BLaER1 treated with 17β-estradiol and CSF1 and Interleukin-3, amounts not matched to agents 10 nM and 100 nM (cell line): ENCODE data around the gene TSPAN14.

Source experiments
- H3K27ac ChIP-seq, 11 experiments: shearing (Covaris generic); formaldehyde crosslinking; 2 replicates each; pipeline ENCODE4 v1.8.1; 2022
- H3K27me3 ChIP-seq, 11 experiments: shearing (Covaris generic); formaldehyde crosslinking; 2 replicates each; pipeline ENCODE4 v1.8.1; 2022
- H3K36me3 ChIP-seq, 11 experiments: shearing (Covaris generic); formaldehyde crosslinking; 2 replicates each; pipeline ENCODE4 v1.8.1; 2022
- H3K4me1 ChIP-seq, 10 experiments: shearing (Covaris generic); formaldehyde crosslinking; 2 replicates each; pipeline ENCODE4 v1.8.1; 2022
- H3K4me2 ChIP-seq, 11 experiments: shearing (Covaris generic); formaldehyde crosslinking; 2 replicates each; pipeline ENCODE4 v1.8.1; 2022
- H3K4me3 ChIP-seq, 10 experiments: shearing (Covaris generic); formaldehyde crosslinking; 2 replicates each; pipeline ENCODE4 v1.8.1; 2022
- H3K9ac ChIP-seq, 11 experiments: shearing (Covaris generic); formaldehyde crosslinking; 2 replicates each; pipeline ENCODE4 v1.8.1; 2022
- H3K9me3 ChIP-seq, 11 experiments: shearing (Covaris generic); formaldehyde crosslinking; replicated peaks in 1 of 11; 2 replicates each; pipeline ENCODE4 v1.8.1; 2022
- H4K20me1 ChIP-seq, 11 experiments: shearing (Covaris generic); formaldehyde crosslinking; 2 replicates each; pipeline ENCODE4 v1.8.1; 2022
- Cebpa-rat ChIP-seq, 11 experiments: shearing (Covaris generic); IDR thresholded peaks; 2 replicates each; pipeline ENCODE4 v1.8.1; 2022

The TSPAN14 gene

DNA sequence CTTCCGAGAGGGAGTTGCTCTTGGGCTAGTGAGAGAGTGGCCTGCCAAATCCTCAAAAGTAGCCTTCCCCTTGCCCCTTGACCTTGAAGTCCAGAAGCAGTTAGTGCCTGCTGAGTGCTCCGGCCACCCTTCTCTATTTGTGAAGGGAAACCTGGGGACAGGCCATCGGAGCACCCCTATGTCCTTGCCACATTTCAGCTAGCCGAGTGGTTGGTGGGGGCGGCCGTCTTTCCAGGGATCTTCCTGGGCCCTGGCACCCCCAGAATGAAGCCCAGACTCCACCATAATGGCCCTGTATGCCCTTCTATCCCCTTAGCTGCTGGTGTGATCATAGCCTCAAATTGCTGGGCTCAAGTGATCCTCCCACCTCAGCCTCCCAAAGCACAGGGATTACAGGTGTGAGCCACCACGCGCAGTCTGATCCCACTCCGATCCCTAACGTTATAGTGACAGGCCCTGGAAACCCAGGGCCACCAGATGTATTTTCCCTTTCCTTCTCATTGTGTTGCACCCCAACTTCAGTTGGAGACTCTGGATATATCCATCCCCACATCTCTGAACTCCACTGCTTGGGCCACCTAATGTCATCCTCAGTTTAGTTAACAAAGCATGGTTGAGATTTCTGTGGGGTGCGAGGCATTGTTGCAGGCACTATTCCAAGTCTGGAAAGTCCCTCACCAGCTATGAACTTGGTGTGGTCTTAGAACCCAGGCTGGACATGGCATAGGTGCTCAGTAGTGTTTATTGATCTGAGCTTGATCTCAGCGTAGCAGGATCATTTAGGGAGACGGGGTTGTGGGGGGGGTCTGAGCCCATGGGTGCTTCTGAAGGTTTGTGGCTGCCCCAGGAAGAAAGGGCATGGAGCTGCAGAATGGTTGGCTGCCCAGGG, 1.6 kb downstream of the TSPAN14 start:
- Histone ChIP-seq H3K9me3 (peaks cover 8 to 21% (median 12%) of the 10 kb centered on the region in 11 experiments), H3K9ac (peak overlapping the region; percentile 99 to 100 (median 100)), H3K27me3 (no peaks in the 10 kb centered on the region), H3K4me3 (peak overlapping the region; percentile 98 to 100 (median 100)), H3K36me3 (peaks cover 0 to 52% (median 16%) of the 10 kb centered on the region in 11 experiments; a peak in 16 of 22 replicates), H3K4me1 (peaks cover 63 to 80% (median 74%) of the 10 kb centered on the region in 10 experiments), H4K20me1 (peaks cover 55 to 64% (median 58%) of the 10 kb centered on the region in 11 experiments), H3K4me2 (peak overlapping the region; percentile 93 to 100 (median 99)), H3K27ac (peak overlapping the region; percentile 96 to 100 (median 98))
- no peak for TF ChIP-seq Cebpa-rat (IDR thresholded peaks at IDR 0.05)

DNA sequence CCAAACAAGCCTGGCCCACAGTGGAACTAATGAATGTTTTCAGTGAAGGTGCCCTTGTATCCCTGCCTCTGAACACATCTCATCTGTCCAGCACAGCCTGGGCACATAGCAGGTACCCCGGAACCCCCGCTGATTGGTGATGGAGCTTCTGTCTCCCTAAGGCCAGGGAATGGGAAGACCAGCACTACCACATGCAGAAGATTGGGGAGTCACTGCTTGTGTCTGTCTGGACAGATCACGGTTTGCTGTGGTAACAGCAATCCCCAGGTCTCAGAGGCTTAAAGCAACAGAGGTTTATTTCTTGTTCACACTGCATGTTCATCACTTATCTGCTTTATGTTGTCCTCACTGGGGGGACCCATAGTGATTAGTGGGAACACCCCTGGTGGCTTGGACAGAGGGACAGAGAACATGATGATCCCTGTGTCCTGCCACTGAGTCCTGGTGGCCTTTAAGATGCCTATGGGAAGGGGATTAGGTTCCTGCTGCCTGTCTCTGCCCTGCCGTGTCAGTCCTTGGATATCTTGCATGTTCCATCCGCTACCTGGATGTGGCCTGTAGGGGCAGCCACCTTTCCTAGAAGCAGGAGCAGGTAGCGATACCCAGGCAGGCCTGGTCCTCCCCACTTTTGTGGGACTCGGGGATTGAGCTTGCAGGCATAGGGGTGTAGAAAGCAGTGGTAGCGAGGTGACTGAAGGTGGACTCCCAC, 3.6 kb downstream of the TSPAN14 start:
- peaks cover 0 to 65% (median 25%) of the 10 kb centered on the region in 11 experiments; a peak in 16 of 22 replicates for H3K36me3 ChIP-seq
- peaks cover 0 to 1% (median 0%) of the 10 kb centered on the region in 11 experiments; a peak in 2 of 22 replicates for H3K9me3 ChIP-seq
- peaks cover 62 to 83% (median 76%) of the 10 kb centered on the region in 10 experiments for H3K4me1 ChIP-seq
- peak overlapping the region; percentile 33 to 100 (median 85); a peak in 21 of 22 replicates for H3K27ac ChIP-seq
- H3K4me3 ChIP-seq: peak overlapping the region; percentile 29 to 100 (median 100)
- peak overlapping the region; percentile 93 to 100 (median 99) for H3K4me2 ChIP-seq
- peak overlapping the region; percentile 76 to 100 (median 99) for H3K9ac ChIP-seq
- no peak for TF ChIP-seq Cebpa-rat (IDR thresholded peaks at IDR 0.05)
- H3K27me3 ChIP-seq: no peaks in the 10 kb centered on the region
- H4K20me1 ChIP-seq: peaks cover 74 to 84% (median 78%) of the 10 kb centered on the region in 11 experiments

DNA sequence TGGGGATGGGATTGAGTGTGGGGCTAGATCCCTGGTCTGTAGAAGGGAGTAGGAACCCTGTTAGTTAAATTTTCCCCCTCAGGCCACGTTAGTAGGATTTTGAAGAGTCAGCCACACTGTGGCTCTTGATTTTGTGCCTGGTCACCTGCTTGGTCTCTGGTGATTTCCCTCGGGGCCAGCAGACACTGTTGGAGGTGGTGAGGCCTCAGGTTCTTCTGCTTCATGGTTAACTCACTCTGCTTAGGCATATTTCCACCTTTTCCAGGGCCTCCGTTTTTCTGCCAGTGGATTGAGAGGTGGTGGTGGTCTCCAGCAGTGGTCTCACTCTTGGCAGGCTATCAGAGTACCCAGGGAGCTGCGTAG, 4.1 kb downstream of the TSPAN14 start:
- peaks cover 62 to 83% (median 76%) of the 10 kb centered on the region in 10 experiments for H3K4me1 ChIP-seq
- no peak for TF ChIP-seq Cebpa-rat (IDR thresholded peaks at IDR 0.05)
- peak overlapping the region; percentile 76 to 100 (median 99) for H3K9ac ChIP-seq
- no peaks in the 10 kb centered on the region for H3K27me3 ChIP-seq
- peak overlapping the region; percentile 29 to 100 (median 100) for H3K4me3 ChIP-seq
- H3K9me3 ChIP-seq: no peaks in the 10 kb centered on the region
- peaks cover 79 to 90% (median 82%) of the 10 kb centered on the region in 11 experiments for H4K20me1 ChIP-seq
- peak overlapping the region; percentile 33 to 100 (median 85) for H3K27ac ChIP-seq
- peaks cover 0 to 65% (median 25%) of the 10 kb centered on the region in 11 experiments; a peak in 16 of 22 replicates for H3K36me3 ChIP-seq
- H3K4me2 ChIP-seq: peak overlapping the region; percentile 93 to 100 (median 99)

DNA sequence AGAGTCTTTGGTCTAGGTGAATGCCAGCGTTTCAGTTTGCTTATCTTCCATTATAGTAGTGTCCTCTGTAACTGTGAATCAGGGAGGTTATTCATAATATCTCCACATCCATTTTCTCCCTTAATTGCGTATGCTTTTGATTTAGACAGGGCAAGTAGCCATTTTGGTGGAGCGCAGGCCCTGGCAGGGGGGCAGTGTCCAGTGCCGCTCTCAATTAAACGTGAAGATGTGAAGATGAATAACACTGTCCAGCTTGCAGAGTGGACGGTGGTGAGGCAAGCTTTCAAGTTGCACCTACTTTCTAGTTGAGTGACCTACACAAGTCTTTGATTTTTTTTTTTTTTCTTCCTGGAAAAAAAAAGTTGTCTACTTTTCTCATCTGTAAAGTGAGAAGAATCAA, 4.5 kb downstream of the TSPAN14 start:
- Histone ChIP-seq H3K9ac (peak overlapping the region; percentile 76 to 100 (median 99)), H3K4me1 (peaks cover 63 to 83% (median 76%) of the 10 kb centered on the region in 10 experiments), H4K20me1 (peaks cover 82 to 94% (median 86%) of the 10 kb centered on the region in 11 experiments), H3K36me3 (peaks cover 0 to 68% (median 25%) of the 10 kb centered on the region in 11 experiments; a peak in 17 of 22 replicates), H3K27me3 (no peaks in the 10 kb centered on the region), H3K4me2 (peak overlapping the region; percentile 93 to 100 (median 99)), H3K9me3 (no peaks in the 10 kb centered on the region), H3K4me3 (peak overlapping the region; percentile 29 to 100 (median 100)), H3K27ac (peak overlapping the region; percentile 33 to 100 (median 85); a peak in 21 of 22 replicates)
- TF ChIP-seq Cebpa-rat (IDR thresholded peaks at IDR 0.05): no peak

DNA sequence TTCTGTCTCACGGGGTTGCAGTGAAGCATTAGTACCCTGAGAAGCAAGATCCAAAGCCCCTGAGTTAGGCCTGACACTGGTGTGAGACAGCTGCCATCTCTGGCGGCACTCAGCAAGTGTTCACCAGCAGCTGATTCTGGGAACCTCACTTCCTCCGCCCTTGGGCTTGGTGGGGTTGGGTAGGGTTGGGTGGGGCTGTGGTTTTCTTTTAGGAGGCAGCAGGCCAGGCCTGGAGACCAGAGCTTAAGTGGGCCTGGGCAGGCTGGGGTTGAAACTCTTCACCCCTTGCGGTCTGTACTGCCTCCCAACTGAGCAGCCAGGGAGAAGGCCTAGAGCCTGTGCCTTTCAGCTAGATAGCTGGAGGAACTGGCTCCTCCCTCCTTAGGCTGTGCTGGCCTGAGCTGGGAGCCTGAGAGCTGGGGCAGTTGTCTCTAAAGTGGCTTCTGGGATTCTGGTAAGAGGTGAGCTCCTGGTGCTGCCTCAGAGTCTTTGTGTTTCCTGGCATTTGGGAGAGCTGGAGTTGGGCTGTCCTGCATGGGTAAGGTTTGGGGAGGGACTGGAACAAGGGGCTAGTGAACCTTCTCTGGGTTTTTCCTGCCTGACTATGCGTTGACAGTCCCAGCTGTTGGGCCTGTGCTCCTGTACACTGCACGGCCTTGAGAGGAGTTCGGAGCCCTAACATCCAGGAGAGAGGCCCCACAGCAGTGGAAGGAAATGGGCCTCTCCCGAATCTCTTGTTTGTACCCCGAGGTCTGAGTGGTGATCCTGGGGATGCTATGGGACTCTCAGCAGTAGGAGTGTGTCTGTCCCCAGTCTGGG, 5.1 kb downstream of the TSPAN14 start:
- Histone ChIP-seq H3K9ac (peak overlapping the region; percentile 76 to 100 (median 99)), H3K27me3 (no peaks in the 10 kb centered on the region), H3K4me2 (peak overlapping the region; percentile 93 to 100 (median 99)), H3K9me3 (no peaks in the 10 kb centered on the region), H4K20me1 (peaks cover 88 to 100% (median 92%) of the 10 kb centered on the region in 11 experiments), H3K4me3 (peak overlapping the region; percentile 35 to 100 (median 100)), H3K27ac (peak overlapping the region; percentile 70 to 100 (median 85)), H3K36me3 (peaks cover 0 to 74% (median 30%) of the 10 kb centered on the region in 11 experiments; a peak in 17 of 22 replicates), H3K4me1 (peaks cover 70 to 88% (median 80%) of the 10 kb centered on the region in 10 experiments)
- TF ChIP-seq Cebpa-rat (IDR thresholded peaks at IDR 0.05): no peak

DNA sequence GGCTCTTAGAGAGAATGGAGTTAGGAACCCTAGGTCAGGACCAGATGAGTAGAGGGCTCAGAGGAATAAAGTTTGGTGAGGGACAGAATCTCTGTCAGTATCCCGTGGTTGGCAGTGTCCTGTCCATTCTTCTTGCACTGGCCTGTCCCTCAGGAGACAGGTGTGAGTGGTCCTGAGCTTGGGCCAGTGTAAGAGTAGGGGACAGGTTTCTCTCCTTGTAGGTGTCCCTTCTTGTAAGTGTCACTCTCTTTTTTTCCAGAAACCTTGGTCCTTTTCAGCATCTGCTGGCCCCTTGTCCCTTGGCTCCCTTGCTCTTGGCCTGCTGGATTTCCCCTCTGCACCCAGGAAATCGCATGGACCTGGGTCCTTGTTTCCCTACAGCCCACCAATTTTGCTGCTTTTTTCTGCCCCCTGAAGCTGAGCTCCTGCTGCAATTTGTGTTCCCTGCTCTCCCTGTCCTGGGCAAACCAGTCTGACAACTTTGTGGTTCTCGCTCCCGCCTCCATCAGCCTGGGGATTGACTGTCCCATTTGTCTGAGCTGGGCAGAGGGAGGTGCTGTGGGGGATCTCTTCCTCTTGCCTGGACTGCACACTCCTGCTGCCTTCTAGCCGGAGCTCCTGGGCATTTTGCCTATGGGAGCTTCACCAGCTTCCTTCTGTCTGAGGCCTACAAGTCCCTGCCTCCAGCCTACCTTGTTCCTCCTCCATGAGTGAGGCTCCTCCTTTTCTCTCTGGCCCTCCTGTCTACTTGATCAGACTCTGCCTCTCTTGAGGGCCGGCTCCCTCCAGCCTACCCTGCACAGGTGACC, 6.5 kb downstream of the TSPAN14 start:
- H3K9me3 ChIP-seq: no peaks in the 10 kb centered on the region
- peak overlapping the region; percentile 17 to 100 (median 99); a peak in 19 of 20 replicates for H3K4me3 ChIP-seq
- peak overlapping the region; percentile 70 to 99 (median 84) for H3K27ac ChIP-seq
- H3K36me3 ChIP-seq: peaks cover 0 to 80% (median 33%) of the 10 kb centered on the region in 11 experiments; a peak in 17 of 22 replicates
- peak overlapping the region; percentile 76 to 100 (median 99) for H3K9ac ChIP-seq
- no peak for TF ChIP-seq Cebpa-rat (IDR thresholded peaks at IDR 0.05)
- H3K4me1 ChIP-seq: peaks cover 83 to 100% (median 94%) of the 10 kb centered on the region in 10 experiments
- H4K20me1 ChIP-seq: peaks cover 84 to 100% (median 99%) of the 10 kb centered on the region in 11 experiments
- no peaks in the 10 kb centered on the region for H3K27me3 ChIP-seq
- peak overlapping the region; percentile 93 to 100 (median 99) for H3K4me2 ChIP-seq
